Activated T-cell treated with anti-CD3 and anti-CD28 coated beads, Interleukin-2, amount 50 U/mL, for 48 hours (primary cell): ENCODE measurements around the gene PRKD1.
"Not testable (repeated sequence)": the region's sequence is repeated elsewhere in the genome, so short reads cannot be mapped to it uniquely, and the experiment has no call there.

Experiments
- DNase-seq, 2 experiments: peaks; one replicate each; pipeline ENCODE4 v3.0.0-alpha.2; 2020

Gene PRKD1

DNA sequence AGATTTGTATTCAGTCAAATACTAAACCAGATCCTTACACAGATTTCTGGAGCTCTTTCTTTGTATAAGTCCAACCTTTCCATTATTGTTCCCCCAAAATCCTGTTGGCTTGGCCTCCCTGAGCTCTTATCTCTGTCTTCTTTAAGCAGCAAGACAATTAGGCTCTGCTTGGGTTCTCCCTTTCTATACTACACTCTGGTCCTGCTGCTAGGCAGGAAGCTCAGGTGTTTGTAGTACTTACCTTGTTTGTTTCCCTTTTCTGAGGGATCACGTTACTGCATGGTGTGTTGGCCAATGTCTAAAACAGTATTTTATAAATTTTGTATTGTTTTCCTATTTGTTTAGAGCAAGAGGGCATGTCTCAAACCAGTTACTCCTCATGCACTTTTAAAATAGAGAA, 192.9 kb downstream of the PRKD1 start:
- DNase-seq = no peak

GRCh38 chr14:29726560-29727331, 200.9 kb downstream of the PRKD1 start:
- DNase-seq = not testable (repeated sequence)

- no peak for DNase-seq
Observed at GRCh38 chr14:29724991-29725390, 202.7 kb downstream of the PRKD1 start.

- no peak for DNase-seq
Observed at GRCh38 chr14:29722831-29723230, 204.8 kb downstream of the PRKD1 start.

- DNase-seq = no peak
Observed at GRCh38 chr14:29721586-29721985, 206.1 kb downstream of the PRKD1 start.

- no peak for DNase-seq
Observed at GRCh38 chr14:29717901-29718300, 209.7 kb downstream of the PRKD1 start.

DNA sequence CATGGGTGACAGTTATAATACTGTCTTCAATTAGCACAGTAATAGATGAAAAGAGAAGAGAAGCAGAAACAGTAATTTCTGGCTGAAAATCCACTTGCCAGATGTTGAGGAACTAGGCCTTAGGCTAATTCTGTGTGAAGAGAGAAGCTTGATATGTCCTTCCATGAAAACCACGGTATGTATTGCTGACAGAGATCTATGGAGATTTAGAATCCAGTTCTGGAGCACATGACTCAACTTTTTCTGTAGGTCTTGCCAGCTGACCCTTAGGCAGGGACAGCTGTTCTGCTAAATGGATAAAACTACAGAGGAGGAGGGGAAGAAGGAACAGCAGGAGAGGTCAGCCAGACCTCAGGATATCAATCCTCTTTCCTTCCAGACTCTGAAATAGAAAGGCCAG, 211.5 kb downstream of the PRKD1 start:
- DNase-seq = no peak

DNA sequence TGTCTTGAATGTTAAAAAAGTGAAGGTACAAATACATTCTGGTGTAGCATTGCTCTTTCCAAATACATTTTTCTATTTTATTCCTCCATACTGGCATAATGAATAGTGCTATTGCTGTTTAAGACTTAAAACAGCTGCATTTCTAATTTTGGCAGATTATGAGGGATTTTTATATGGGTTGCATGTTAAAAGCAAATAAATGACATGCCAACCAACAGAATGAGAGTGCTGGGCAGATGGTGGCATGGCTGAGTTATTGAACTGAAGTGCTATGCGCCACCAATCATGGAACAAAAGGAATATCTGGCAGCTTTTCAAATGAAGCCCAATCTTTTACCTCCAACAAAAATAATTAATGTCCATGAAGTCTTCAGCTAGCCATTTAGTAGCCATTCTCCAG, 215.0 kb downstream of the PRKD1 start:
- DNase-seq = no peak

DNA sequence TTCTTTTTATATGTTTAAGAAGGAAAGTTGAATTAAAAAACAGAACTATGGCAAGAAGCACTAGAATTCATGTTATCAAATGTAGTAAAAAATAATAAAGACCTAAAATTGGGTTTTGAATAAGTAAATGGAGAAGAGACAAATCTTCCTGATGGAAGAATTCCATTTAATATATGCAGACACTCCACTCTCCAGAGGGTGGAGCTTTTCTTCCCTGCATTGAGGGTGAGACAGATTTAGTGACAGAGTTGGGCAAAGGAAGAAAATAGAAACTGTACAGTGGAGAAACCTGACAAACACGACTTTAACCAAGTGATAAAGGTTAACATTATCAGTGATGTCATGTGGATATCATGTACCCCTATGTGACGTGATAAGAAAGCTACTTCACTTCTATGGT, 217.6 kb downstream of the PRKD1 start:
- no peak for DNase-seq

- no peak for DNase-seq
Observed at GRCh38 chr14:29709490-29709889, 218.2 kb downstream of the PRKD1 start.

GRCh38 chr14:29706700-29707099, 220.9 kb downstream of the PRKD1 start:
- DNase-seq = no peak

DNA sequence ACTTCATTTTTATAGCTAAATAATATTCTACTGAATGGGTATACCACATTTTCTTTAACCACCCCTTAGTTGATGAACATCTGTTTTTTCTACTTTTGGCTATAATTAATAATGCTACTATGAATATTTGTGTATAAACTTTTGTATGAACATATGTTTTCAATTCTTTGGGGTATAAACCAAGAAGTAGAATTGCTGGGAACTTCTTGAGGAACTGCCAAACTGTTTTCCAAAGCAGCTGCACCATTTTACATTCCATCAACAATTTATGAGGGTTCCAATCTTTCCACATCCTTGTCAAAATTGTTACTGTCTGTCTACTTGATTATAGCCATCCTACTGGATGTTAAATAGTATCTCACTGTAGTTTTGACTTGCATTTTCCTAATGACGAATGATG, 221.8 kb downstream of the PRKD1 start:
- no peak for DNase-seq

DNA sequence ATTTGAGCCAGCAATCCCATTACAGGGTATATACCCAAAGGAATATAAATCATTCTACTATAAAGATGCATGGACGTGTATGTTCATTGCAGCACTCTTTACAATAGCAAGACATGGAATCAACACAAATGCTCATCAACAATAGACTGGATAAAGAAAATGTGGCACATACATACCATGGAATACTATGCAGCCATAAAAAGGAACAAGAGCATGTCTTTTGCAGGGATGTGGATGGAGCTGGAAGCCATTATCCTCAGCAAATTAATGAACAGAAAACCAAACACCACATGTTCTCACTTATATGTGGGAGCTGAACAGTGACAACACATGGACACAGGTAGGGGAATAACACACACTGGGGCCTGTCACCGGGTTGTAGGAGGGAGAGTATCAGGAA, 238.1 kb downstream of the PRKD1 start:
- DNase-seq = not testable (repeated sequence)

DNA sequence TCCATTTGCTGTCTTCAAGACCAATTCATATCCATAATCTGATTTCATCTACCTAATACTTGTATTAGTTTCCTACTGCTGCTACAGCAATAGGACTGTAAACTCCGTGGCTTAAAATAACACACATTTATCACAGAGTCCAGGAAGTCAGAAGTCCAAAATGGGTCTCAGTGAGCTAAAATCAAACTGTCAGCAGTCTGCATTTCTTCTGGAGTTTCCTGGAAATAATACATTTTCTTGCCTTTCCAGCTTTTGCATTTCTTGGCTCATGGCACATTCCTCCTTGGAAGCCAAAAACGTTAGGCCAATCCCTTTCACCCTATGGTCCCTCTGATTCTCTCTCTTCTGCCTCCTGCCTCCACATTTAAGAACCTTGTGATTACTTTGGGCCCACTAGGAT, 239.8 kb downstream of the PRKD1 start:
- no peak for DNase-seq

- DNase-seq = no peak
Observed at GRCh38 chr14:29687071-29687765, 240.4 kb downstream of the PRKD1 start.

- DNase-seq = no peak
Observed at GRCh38 chr14:29684926-29685325, 242.7 kb downstream of the PRKD1 start.

DNA sequence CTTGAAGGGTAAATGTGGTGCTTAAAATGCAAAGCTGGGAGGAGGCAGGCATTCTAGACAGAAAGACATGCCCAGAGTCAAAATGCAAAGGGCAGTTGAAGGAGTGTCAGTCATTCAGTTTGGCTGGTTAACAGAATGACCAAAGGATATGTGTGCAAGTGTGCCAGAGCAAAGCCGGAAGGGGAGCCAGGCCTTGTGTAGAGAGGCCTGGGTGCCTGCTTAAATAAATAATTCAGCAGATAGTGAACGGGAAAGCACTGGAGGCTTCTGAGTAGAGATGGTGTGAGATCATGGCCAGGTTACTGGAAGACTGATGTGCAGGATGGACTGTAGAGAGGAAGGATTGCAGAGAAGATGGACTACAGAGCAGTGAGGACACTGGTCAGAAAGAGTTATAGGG, 244.9 kb downstream of the PRKD1 start:
- no peak for DNase-seq

DNA sequence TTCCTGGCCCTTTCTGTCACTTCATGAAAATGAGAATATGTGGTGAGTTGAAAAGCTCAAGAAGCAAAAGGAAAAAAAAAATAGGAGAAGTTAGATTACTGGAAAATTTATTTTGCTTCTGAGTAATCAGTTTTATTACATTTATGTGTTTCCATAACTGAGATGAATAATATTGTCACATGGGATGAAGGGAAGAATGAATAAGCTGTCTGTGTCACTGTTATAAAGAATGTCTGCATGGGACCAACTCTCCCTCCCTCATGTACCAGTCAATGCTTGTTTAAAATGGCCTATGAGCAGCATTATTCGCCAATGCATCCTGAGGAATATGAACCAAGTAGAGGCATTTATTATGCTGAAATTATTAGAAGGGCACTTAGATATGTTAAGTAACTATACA, 246.3 kb downstream of the PRKD1 start:
- DNase-seq = no peak

- DNase-seq = no peak
Observed at GRCh38 chr14:29674566-29675285, 252.9 kb downstream of the PRKD1 start.

- DNase-seq = no peak
Observed at GRCh38 chr14:29672831-29673230, 254.8 kb downstream of the PRKD1 start.

DNA sequence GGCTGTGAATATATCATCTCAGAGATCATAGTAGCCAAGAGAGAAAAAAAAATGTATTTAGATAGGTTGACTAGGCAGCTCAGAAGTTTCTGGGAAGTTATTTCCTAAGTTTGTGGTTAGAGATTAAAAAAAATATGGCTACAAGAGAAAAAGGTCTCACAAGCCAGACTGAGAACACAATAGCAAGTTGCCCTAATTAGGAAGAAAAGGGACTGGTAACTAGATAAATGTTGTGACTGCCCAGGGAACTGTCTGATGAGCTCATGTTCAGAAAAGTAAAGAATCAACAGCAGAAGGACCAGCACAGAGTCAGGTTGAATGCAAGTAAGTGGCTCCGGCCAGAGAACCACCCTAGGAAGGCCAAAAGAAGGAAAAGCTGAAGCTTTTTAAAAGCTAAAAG, 256.6 kb downstream of the PRKD1 start:
- DNase-seq = no peak

DNA sequence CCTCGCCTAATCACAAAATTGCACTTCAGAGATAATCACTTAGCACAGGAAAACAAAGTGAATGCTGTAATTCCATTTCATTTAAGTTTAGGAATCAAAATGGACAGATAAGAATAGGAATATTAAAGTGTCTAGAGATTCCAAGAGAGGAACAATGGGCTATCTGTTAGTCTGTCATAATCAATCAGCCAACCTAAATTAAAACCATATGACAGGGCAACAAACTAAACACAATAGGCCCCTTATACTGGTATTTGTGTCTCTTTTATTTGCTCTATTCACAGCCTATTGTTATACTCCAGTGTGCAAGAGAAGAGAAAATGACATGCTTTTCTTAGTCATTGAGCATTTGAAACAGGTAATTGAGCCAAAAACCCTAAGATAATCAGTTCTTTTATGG, 259.4 kb downstream of the PRKD1 start:
- no peak for DNase-seq

GRCh38 chr14:29664515-29664914, 263.1 kb downstream of the PRKD1 start:
- DNase-seq = no peak

DNA sequence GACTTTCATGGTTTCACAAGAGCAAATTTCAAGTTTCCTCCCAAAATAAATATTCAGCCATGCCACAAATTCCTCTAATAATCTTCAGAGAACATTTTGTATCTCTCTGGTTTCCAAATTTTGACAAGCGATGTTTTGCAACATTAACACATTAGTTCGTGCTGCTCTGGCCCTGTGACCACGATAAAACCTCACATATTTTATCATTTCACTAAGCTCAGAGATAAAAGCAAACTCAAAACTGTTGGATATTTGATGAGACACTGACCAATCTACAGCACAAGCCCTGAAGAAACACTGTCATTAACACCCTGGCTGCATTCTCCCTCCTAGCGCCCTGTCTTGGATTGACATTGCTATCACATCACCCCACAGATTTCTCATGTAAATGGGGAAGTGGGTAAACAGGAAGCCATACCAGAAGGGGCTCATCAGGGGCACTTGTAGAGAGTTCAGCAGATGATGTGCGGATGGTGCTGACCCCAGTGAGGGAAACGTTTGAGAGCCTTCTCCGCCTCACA, 264.3 kb downstream of the PRKD1 start:
- no peak for DNase-seq
